Left renal pelvis (tissue), 4 donors: Measurements from ENCODE around the gene ACSL6. TPM values are rescaled to one million over a fixed set of nuclear protein-coding genes. Genes with fewer than 3 reads are reported as not detected.

Experiments
- DNase-seq, 4 donors: peaks; one replicate each; pipeline ENCODE4 v3.0.0-alpha.2; 2013; ENCODE audit warnings: low read depth in 4 of 4, low spot score in 3 of 4
- polyA plus RNA-seq, 4 donors: library from polyadenylated mRNA; unstranded; fragments of 120-200 nt; gene quantifications; one replicate each; pipeline ENCODE4 v1.2.1, GENCODE V29; 2013; ENCODE audit not compliant: insufficient read length in 4 of 4

Gene ACSL6
- polyA plus RNA-seq, 4 donors, result 1.6 to 2.6 (median 1.7) TPM

DNA sequence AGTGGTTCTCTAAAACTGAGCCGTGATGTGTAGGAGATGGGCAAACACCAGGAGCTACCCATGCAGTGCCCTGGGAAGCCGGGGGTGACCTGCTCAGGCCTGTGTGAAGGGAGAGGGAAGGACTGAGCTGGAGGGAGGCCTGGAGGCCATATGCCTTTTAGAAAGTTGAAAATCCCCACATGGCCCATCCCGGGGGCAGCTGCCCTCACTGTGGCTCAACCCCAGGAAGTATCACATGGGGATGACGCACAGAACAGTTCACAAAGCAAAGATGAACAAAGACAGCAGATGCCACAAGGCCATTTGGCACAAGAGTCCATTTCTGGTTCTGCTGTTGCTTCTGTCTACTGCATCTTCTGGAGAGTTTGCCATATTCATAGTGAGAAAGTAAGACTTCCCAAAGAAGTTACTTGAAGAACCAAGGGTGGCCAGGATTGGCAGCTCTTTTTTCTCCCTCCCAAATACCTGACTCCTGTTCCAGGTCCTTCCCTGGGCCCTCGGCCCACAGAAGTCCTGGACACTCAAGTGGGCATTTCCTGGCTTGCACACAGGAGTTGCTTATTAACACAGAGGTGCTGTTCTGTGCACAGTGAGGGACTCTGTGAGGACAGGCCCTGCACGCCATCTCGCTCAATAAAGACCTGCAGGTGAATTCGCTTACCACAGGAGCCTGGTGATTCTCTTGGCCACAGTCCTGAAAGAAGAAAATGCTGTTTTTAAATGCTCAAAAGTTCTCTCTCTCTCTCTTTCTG lies 25.1 kb downstream of the ACSL6 start:
- DNase-seq, result no peak

DNA sequence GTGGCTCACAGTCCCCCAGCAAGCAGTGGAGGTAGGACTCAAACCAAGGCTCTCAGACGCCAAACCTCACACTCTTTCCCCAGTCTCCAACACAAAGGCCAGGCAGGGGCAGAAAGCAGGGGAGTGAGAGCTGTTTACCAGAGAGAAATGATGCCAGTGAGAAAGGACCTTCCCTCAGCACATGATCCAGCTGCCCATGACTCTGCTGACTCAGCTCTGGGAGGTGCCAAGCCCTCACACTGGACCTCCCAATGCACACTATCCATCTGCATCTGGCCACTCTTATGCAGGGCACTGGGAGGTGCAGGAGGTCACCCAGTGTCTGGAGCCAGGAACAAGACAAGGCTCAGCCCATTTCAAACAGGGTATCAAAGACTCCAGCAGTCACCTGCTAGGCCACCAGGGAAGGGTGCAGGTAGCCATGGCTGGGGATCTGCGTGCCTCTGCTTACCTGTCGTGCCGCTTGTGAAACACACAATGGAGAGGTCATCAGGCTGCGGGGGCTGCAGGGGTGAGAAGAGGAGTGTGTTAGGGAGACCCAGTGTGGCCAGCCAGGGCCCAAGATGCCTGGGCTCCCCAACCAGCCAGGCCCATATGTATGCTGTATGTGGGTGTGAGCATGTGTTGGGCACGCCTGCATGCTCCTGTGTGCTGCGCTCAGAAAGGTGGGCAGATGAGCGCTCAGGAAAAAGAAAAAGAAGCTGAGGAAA lies 26.3 kb downstream of the ACSL6 start:
- no peak for DNase-seq

GRCh38 chr5:131983244-131983771 lies 28.1 kb downstream of the ACSL6 start:
- no peak for DNase-seq

DNA sequence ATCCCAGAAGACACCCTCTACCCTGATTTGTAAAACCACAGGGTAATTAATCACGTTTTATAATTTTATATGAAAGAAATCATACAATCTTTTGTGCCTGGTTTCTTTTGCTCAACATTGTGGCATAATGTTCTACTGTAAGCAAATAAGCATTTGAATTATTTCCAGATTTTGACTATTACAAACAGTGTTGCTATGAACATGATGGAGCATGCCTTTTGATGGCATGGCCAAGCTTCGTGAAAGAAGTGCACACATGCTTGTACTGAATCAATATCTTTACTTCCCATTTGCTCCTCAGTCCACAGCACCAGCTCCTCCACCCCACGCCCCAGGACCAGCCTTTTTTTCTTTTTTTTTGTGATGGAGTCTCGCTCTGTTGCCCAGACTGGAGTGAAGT lies 29.9 kb downstream of the ACSL6 start:
- no peak for DNase-seq

- DNase-seq, result no peak
Measured at GRCh38 chr5:131980696-131981095, 30.8 kb downstream of the ACSL6 start.

DNA sequence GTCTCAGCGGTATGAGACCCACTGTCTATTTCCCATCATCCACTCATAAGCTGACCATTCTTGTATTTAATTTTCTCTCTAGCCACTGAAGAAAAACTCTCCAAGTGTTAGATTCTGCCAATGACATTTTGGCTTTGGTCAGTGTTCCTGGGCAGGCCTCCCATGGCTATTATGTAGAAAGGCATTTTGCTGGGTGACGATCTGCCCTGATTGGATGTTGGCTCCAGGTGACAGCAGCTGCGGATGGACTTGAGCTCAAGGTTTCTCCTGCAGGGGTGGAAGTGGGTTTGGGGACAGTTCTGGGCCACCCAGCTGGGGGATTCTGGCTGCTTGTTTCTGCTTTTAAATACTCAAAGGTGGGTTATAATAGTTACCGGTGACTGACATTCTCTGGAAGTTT lies 31.6 kb downstream of the ACSL6 start:
- DNase-seq, result no peak

DNA sequence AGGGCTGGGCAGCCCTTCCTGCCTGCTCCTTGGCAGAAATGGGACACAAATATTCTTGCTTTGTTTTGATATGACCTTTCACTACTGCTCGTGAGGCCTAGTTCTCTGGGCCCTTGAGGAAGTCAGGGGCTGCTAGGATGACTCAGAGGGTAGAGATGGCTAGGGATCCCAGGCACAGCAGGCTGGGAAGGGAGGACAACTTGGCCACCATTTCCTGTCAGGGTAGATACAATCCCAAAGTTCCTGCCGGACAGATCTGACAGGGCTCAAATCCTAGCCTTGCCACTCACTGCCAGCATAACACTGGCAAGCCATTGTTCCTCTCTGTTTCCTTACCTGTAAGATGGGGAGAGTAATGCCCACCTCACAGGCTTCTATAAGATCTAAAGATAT lies 34.2 kb downstream of the ACSL6 start:
- no peak for DNase-seq

- no peak for DNase-seq
Measured at GRCh38 chr5:131976414-131977211, 34.8 kb downstream of the ACSL6 start.

DNA sequence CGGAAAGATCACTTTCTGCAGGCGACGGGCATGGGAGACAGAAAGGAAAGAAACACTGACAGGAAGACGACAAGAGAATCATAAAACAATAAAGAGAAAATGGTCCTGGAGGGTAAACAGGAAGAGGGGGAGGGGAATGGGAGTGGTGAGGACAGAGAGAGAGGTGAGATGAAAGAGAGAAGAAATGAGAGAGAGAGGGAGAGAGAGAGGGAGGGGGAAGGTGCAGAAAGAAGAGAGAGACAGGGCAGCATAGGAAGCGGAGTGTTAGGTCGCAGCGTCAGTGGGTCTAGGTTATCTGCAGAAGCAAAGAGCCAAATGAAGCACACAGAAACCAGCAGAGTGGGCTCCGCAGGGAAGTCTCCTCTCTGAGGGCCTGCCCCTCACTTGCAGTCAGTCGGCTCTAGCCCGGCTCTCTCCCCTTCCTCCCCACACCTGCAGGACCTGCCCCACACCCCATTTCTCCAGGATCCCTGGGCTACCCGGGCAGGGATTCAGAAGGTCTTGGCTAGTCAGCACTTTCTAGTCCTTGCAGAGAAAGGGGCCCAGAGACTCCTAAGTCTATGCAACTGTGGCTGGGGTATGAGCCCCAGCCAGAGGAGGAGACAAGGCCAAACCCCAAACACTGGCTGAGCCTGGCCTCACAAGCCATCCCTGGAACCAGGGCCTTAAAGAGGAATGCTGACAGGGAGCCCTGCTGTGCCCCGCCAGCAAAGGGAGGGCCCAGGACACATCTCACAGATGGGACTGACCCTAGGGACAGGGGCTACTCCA lies 36.3 kb downstream of the ACSL6 start:
- DNase-seq, result no peak

GRCh38 chr5:131974622-131974955 lies 36.9 kb downstream of the ACSL6 start:
- no peak for DNase-seq

GRCh38 chr5:131974016-131974415 lies 37.4 kb downstream of the ACSL6 start:
- no peak for DNase-seq

GRCh38 chr5:131973089-131973712 lies 38.3 kb downstream of the ACSL6 start:
- DNase-seq, result no peak

DNA sequence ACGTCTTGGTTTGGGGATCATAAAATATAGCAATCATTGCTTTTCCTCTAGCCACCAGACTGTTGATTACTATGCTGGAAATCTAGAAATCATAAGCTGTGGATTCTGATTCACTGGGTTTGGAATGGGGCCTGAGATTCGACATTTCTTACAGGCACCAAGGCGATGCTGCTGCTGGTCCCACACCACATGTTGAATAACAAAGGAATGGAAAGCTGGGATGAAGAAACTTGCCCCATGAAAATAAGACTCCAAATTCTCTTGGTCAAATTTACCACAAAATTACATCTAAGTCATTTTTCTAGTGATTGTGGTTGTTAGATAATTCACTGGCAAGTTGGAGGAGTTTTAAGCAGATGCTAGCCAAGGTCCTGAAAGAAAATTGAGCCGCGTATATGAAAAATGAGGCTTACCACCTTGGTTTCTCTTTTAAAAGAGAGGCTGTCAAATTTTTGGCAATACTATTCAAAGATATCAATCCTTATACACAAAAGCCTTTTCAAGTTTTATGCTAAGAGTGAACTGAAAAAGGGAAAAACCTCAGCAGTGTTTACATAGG lies 43.0 kb downstream of the ACSL6 start:
- no peak for DNase-seq

GRCh38 chr5:131966551-131966950 lies 44.9 kb downstream of the ACSL6 start:
- no peak for DNase-seq

DNA sequence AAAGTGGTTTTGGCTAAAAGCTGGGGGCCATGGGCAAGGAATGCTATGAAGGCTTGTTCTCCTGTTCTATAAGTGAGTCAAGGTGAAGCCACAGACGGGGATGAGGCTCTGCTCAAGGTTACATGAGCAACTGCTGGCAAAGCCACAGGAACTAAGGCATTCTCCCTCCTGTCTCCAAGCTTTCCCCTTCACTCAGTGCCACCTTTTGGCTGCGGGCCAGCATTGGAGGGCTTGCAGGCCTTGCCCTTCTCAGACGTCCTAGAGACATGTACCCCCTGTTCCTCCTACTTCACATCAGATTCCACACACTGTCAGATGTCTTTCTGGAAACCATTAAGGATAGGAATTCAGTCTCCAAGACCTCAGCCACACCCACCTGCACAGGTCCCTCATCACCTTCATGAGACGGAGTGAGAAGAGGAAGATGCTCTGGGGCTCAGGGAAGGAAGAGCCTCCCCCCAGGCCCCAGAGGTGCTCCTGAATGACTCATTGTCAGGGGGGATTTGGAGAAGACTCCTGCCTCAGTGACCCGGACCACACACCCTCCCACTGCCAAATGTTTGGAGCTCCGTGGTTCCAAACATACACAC lies 45.5 kb downstream of the ACSL6 start:
- no peak for DNase-seq

DNA sequence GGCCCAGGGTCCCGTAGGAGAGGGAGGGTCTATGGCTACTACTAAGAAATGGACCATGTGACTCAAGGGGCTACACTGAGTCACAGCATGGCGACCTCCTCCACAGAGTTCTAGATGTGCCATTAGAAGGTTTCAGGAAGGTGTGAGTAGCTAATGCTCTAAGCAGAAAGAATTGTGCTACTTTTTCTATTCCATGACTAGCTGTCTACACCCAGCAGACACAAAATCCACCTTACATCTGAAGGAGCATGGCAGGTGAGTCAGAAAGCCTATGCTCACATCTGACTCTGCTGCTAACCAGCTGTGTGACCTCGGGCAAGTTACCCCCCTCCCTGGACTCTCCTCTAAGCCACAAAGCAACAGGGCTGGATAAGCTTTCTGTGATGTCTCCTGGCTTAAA lies 51.6 kb downstream of the ACSL6 start:
- no peak for DNase-seq

DNA sequence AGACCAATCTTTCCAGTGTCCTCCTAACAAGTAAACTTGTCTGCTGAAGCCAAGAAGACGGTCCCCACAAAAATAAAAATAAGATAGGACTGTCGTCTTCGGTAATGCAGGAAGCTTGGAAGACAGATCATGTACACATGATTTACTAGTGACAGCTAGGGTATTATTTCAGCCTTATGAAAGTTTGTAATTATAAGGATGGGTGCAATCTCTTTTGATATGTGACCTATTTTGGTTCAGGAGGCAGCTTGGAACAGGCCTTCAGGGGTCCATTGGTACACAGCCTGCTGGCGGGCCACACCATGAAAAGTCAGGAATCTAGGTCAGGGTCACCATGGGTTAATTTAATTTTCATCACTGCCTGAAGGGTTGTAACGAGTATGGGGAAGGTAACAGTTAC lies 52.3 kb downstream of the ACSL6 start:
- no peak for DNase-seq

DNA sequence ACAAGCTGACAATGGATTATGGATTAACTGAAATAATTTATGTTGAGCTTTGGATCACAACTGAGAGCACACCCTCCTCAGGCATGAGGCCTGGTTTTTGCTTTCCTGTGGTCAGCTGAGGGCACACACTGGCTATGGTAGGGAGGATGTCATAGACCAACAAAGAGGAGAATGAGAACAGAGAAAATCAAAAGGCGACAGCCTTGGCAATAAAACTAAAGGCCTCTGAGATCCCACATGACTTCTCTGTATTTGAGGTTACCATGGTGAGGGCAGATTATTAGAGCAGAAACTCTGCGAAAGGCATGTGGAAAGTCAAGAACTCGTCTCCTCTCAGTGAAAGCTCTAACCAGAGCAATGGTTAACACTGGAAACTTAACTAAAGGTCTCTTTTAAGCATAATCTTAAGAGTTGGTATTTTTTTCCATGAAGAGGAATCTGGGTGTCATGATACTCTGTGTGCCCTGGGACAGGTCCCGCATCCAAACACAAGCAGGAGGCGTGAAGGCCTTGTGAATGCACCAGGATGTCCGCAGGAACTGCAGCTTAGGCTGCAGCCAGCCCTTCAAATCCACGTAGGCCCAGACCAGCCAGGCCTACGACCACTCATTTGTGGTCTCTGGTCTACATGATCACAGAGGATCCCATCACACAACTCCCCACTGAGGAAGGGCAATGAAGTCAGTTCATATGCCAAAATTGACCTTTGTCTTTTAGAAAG lies 53.6 kb downstream of the ACSL6 start:
- peak in 1 of 4 donors; percentile 11 for DNase-seq

GRCh38 chr5:131953969-131954368 lies 57.5 kb downstream of the ACSL6 start:
- DNase-seq, result no peak
